ENCODE measurements around the gene ATRNL1.

- TF ChIP-seq CTCF (IDR thresholded peaks at IDR 0.05; ENCODE audit: low read length), result no peak
- TF ChIP-seq EZH2phosphoT487 (IDR thresholded peaks at IDR 0.05; ENCODE audit: low read length), result no peak
These were observed 560.3 kb downstream of the ATRNL1 start for GRCh38 chr10:115653473-115653872.

All from MM.1S (cell line).